IMR-90 (cell line): ENCODE measurements around the gene ANTXR2.

Experiments used
- CTCF ChIP-seq: conservative IDR thresholded peaks from 2 replicates; pipeline ENCODE4 v1.5.1; 2012; ENCODE audit warnings: mild to moderate bottlenecking, low read depth, low read length, improper control_type of control experiment
- ELK1 ChIP-seq: fragments of 150-350 bp; IDR thresholded peaks from 2 replicates; pipeline ENCODE4 v1.6.1; 2016; ENCODE audit warnings: low read depth, mild to moderate bottlenecking, low read length, moderate library complexity, borderline replicate concordance
- FOS ChIP-seq: fragments of 150-350 bp; IDR thresholded peaks from 2 replicates; pipeline ENCODE4 v1.6.1; 2016; ENCODE audit warnings: low read depth, low read length
- POLR2A ChIP-seq: IDR thresholded peaks from 2 replicates; pipeline ENCODE4 v1.6.1; 2012; ENCODE audit warnings: mild to moderate bottlenecking, low read depth, low read length
- TF ChIP-seq, protein P1 (sequence below): fragments of 150-350 bp; IDR thresholded peaks from 2 replicates; pipeline ENCODE4 v1.6.1; 2017; ENCODE audit warnings: mild to moderate bottlenecking, antibody characterized with exemption, low read length, low read depth

GRCh38 chr4:79918292-79918691, 154.7 kb downstream of the ANTXR2 start:
- TF ChIP-seq POLR2A (no peak), CTCF (no peak), FOS (no peak), ELK1 (no peak)
- TF ChIP-seq, protein P1, sequence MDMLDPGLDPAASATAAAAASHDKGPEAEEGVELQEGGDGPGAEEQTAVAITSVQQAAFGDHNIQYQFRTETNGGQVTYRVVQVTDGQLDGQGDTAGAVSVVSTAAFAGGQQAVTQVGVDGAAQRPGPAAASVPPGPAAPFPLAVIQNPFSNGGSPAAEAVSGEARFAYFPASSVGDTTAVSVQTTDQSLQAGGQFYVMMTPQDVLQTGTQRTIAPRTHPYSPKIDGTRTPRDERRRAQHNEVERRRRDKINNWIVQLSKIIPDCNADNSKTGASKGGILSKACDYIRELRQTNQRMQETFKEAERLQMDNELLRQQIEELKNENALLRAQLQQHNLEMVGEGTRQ: no peak
